Measurements from ENCODE around the gene FOXN1. TPM values are rescaled to one million over a fixed set of nuclear protein-coding genes. Genes with fewer than 3 reads are reported as not detected.

FOXN1 gene
- total and polyA plus RNA-seq, 4 donors = not detected

GRCh38 chr17:28528327-28529012 is 22.3 kb downstream of the FOXN1 start:
- Histone ChIP-seq H3K4me3 (ENCODE audit: low read depth in 1 of 3, low read length in 3 of 3) (no peak overlapping the region), H3K36me3 (ENCODE audit: control insufficient read depth in 4 of 4, insufficient read depth in 3 of 4, low read depth in 1 of 4, low read length in 3 of 4) (no peaks in the 10 kb centered on the region), H3K27me3 (ENCODE audit: control insufficient read depth in 4 of 4, insufficient read depth in 4 of 4, low read length in 3 of 4) (no peaks in the 10 kb centered on the region), H3K4me1 (ENCODE audit: control insufficient read depth in 4 of 4, insufficient read depth in 4 of 4, low read length in 3 of 4) (no peaks in the 10 kb centered on the region), H3K9ac (ENCODE audit: low read depth in 1 of 2, low read length in 2 of 2) (no peak overlapping the region), H3K27ac (ENCODE audit: low read depth in 1 of 2, low read length in 2 of 2) (no peak overlapping the region), H3K9me3 (ENCODE audit: control insufficient read depth in 4 of 4, low read length in 3 of 4) (no peaks in the 10 kb centered on the region)
- WGBS = 82% methylated on average over 9 of the region's 9 CpGs
- TF ChIP-seq RXRA (IDR thresholded peaks at IDR 0.05) = no peak
- TF ChIP-seq, protein P1, sequence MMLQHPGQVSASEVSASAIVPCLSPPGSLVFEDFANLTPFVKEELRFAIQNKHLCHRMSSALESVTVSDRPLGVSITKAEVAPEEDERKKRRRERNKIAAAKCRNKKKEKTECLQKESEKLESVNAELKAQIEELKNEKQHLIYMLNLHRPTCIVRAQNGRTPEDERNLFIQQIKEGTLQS (IDR thresholded peaks at IDR 0.05) = no peak
- TF ChIP-seq RAD21 (IDR thresholded peaks at IDR 0.05) = no peak
- TF ChIP-seq NR2F2 (IDR thresholded peaks at IDR 0.05) = no peak
- TF ChIP-seq REST (IDR thresholded peaks at IDR 0.05) = no peak
- TF ChIP-seq FOXA1 (IDR thresholded peaks at IDR 0.05) = no peak
- TF ChIP-seq JUND (IDR thresholded peaks at IDR 0.05) = no peak
- no peak for TF ChIP-seq GABPA (IDR thresholded peaks at IDR 0.05 in 1 of 2, conservative IDR thresholded peaks at IDR 0.05 in 1 of 2)
- no peak for DNase-seq (ENCODE audit: low spot score)

DNA sequence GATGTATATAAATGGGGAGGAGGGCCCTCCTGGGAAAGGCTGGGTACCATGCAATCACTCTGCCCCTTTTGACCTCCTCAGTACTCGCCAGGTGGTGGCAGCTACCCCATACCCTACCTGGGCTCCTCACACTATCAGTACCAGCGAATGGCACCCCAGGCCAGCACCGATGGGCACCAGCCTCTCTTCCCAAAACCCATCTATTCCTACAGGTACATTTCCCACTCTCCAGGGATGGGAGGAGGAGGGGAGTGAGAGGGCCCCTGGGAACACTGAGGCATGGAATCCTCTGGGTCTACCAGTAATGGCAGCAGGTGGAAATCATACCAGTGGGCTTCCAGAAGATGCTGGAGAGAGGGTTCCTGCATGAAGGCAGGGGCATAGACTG is 22.9 kb downstream of the FOXN1 start:
- no peaks in the 10 kb centered on the region for H3K9me3 ChIP-seq (ENCODE audit: control insufficient read depth in 4 of 4, low read length in 3 of 4)
- H3K9ac ChIP-seq (ENCODE audit: low read depth in 1 of 2, low read length in 2 of 2) = no peak overlapping the region
- no peak overlapping the region for H3K4me3 ChIP-seq (ENCODE audit: low read depth in 1 of 3, low read length in 3 of 3)
- no peaks in the 10 kb centered on the region for H3K36me3 ChIP-seq (ENCODE audit: control insufficient read depth in 4 of 4, insufficient read depth in 3 of 4, low read depth in 1 of 4, low read length in 3 of 4)
- H3K27me3 ChIP-seq (ENCODE audit: control insufficient read depth in 4 of 4, insufficient read depth in 4 of 4, low read length in 3 of 4) = no peaks in the 10 kb centered on the region
- WGBS = 88% methylated on average over 3 of the region's 3 CpGs
- DNase-seq (ENCODE audit: low spot score) = no peak
- TF ChIP-seq FOXA2 (IDR thresholded peaks at IDR 0.05) = no peak
- TF ChIP-seq, protein P2, sequence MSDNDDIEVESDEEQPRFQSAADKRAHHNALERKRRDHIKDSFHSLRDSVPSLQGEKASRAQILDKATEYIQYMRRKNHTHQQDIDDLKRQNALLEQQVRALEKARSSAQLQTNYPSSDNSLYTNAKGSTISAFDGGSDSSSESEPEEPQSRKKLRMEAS (IDR thresholded peaks at IDR 0.05) = no peak
- TF ChIP-seq HNF4G (IDR thresholded peaks at IDR 0.05) = no peak
- TF ChIP-seq YY1 (IDR thresholded peaks at IDR 0.05) = no peak
- TF ChIP-seq, protein P1 (IDR thresholded peaks at IDR 0.05) = no peak
- TF ChIP-seq RAD21 (IDR thresholded peaks at IDR 0.05) = no peak
- TF ChIP-seq EGR1 (IDR thresholded peaks at IDR 0.05; ENCODE audit: low read depth in 2 of 2) = no peak
- no peak for TF ChIP-seq JUND (IDR thresholded peaks at IDR 0.05)
- TF ChIP-seq RXRA (IDR thresholded peaks at IDR 0.05) = no peak
- TF ChIP-seq CTCF (IDR thresholded peaks at IDR 0.05; ENCODE audit: low read depth, low read length, missing input control) = no peak
- no peak overlapping the region for H3K27ac ChIP-seq (ENCODE audit: low read depth in 1 of 2, low read length in 2 of 2)
- H3K4me1 ChIP-seq (ENCODE audit: control insufficient read depth in 4 of 4, insufficient read depth in 4 of 4, low read length in 3 of 4) = no peaks in the 10 kb centered on the region
